Stomach (tissue), 9 donors: Measurements from ENCODE around the gene BFAR. TPM values are rescaled to one million over a fixed set of nuclear protein-coding genes. Genes with fewer than 3 reads are reported as not detected.

Source experiments
- DNase-seq, 2 donors: peaks; one replicate each; pipeline versions ENCODE4 v3.0.0 to v3.0.0-alpha.2; 2013 to 2019
- H3K27ac ChIP-seq, 5 donors: fragments of 200-600 bp in 4 of 5; sonication (generic) in 4 of 5; one replicate each; pipeline ENCODE4 v1.5.1; 2013 to 2019; ENCODE audit warnings: mild to moderate bottlenecking in 1 of 5, moderate library complexity in 1 of 5
- H3K27me3 ChIP-seq, 3 donors: fragments of 200-600 bp; sonication (generic); one replicate each; pipeline ENCODE4 v1.5.1; 2017 to 2019; ENCODE audit warnings: mixed run types in 1 of 3
- H3K36me3 ChIP-seq, 4 donors: fragments of 200-600 bp; sonication (generic); 1 replicate in 3 of 4; 2 replicates in 1 of 4; pipeline ENCODE4 v1.5.1; 2016 to 2019
- H3K4me1 ChIP-seq, 4 donors: fragments of 200-600 bp; sonication (generic); one replicate each; pipeline ENCODE4 v1.5.1; 2016 to 2019
- H3K4me3 ChIP-seq, 4 donors: fragments of 200-600 bp; sonication (generic) in 3 of 4; one replicate each; pipeline ENCODE4 v1.5.1; 2016 to 2019; ENCODE audit warnings: mild to moderate bottlenecking in 1 of 4
- H3K9me3 ChIP-seq, 4 donors: fragments of 200-600 bp; sonication (generic); one replicate each; pipeline ENCODE4 v1.5.1; 2016 to 2019
- EP300 ChIP-seq: sonication (generic); formaldehyde crosslinking; IDR thresholded peaks from one replicate; pipeline ENCODE4 v1.6.1; 2017; ENCODE audit warnings: antibody characterized with exemption
- POLR2A ChIP-seq, 4 donors: fragments of 450-650 bp; IDR thresholded peaks; one replicate each; pipeline ENCODE4 v1.6.1; 2016; ENCODE audit warnings: antibody characterized with exemption in 4 of 4, control low read depth in 2 of 4, mild to moderate bottlenecking in 1 of 4, moderate library complexity in 1 of 4
- POLR2AphosphoS5 ChIP-seq, 3 donors: sonication (generic); formaldehyde crosslinking; IDR thresholded peaks; one replicate each; pipeline ENCODE4 v1.6.1; 2016; ENCODE audit warnings: antibody characterized with exemption in 3 of 3
- WGBS, 5 donors: extraction: QIAGEN DNeasy Blood & Tissue Kit in 3 of 5; methylation state at CpG; one replicate each; pipeline versions ENCODE4 v1.1.5 to v1.1.7; 2013 to 2018; 5-methylcytosine and 5-hydroxymethylcytosine counted together
- intact Hi-C: fragments of 100-400 bp; cut with DNase I; formaldehyde crosslinking; loops from one replicate; pipeline ENCODE4 v1.15.1; 2023; ENCODE audit warnings: low total_unique reads
- polyA plus RNA-seq, 3 donors: library from polyadenylated mRNA; stranded (reverse); fragments of 200-250 nt; gene quantifications; one replicate each; pipeline ENCODE4 v1.2.3, GENCODE V29; 2013
- total RNA-seq, 5 donors: library from RNA; depleted of rRNA; stranded (reverse); fragments of >200 nt; gene quantifications; one replicate each; pipeline versions ENCODE4 v1.1.0 to v1.2.3, GENCODE V29; 2014 to 2016
- TF ChIP-seq, protein P1 (sequence below), 7 experiments: fragments of 450-650 bp in 4 of 7; fragments of 200-600 bp in 3 of 7; sonication (generic) in 3 of 7; IDR thresholded peaks; one replicate each; pipeline ENCODE4 v1.5.1; 2016 to 2019; ENCODE audit warnings: antibody characterized with exemption in 7 of 7, control low read depth in 2 of 7, mild to moderate bottlenecking in 1 of 7
- donor health status: healthy with polysubstance abuse.
- donor health status: Bipolar disorder and iron deficiency.
- donor health status: healthy.

Gene BFAR
- total and polyA plus RNA-seq, 8 donors: 18.2 to 113 (median 44.0) TPM

DNA sequence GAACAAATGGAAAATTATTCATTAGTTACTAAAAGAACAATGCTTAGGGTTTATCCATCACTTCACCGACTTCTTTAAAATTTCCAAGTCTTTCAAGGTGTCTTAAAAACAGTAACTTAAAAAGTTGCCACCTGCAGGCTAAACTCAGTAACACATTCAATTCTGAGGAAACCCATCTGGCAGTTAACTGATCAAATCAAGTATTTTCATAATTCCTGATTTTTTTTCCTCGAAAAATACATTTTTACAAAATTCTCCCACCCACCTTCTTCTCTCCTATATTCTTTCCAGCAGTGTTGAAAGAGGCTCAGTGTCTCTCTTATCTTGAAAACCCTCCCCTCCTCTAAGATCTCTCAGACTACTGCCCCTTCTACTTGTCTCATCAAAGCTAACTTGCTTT, 32.6 kb upstream of the BFAR start:
- DNase-seq: peak in 1 of 2 donors; percentile 45
- H3K27me3 ChIP-seq: no peaks in the 10 kb centered on the region

DNA sequence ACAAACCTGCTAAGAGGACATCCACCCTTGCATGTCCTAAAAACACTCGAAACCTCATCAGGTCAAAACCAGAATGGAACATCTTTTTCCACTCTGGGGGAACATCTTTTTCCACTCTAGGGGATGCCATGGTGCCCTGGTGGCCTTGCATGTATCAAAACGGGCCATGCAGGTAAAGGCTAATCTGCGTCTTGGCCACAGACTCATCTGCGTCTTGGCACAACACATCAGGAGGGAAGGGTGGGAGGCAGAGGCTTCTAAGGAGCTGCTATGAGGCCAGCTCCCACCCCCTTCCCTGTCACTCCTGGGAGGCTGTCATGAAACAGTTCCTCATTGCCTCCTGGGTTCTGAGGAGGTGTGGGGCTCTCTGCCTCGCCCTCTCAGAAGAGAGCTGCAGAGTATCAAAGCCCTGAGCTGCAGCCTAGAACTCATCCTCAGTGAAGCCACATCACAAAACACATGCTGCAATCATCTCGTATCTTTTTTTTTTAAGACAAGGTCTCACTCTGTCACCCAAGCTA, 30.2 kb upstream of the BFAR start:
- Histone ChIP-seq H3K27me3 (no peaks in the 10 kb centered on the region), H3K9me3 (no peaks in the 10 kb centered on the region), H3K4me1 (no peaks in the 10 kb centered on the region), H3K36me3 (peaks cover 51 to 100% (median 98%) of the 10 kb centered on the region in 4 donors), H3K27ac (no peak overlapping the region), H3K4me3 (no peak overlapping the region)
- no peak for DNase-seq
- TF ChIP-seq EP300: no peak
- no peak for TF ChIP-seq POLR2AphosphoS5 (IDR thresholded peaks at IDR 0.05)
- no peak for TF ChIP-seq POLR2A (IDR thresholded peaks at IDR 0.05)
- TF ChIP-seq, protein P1, sequence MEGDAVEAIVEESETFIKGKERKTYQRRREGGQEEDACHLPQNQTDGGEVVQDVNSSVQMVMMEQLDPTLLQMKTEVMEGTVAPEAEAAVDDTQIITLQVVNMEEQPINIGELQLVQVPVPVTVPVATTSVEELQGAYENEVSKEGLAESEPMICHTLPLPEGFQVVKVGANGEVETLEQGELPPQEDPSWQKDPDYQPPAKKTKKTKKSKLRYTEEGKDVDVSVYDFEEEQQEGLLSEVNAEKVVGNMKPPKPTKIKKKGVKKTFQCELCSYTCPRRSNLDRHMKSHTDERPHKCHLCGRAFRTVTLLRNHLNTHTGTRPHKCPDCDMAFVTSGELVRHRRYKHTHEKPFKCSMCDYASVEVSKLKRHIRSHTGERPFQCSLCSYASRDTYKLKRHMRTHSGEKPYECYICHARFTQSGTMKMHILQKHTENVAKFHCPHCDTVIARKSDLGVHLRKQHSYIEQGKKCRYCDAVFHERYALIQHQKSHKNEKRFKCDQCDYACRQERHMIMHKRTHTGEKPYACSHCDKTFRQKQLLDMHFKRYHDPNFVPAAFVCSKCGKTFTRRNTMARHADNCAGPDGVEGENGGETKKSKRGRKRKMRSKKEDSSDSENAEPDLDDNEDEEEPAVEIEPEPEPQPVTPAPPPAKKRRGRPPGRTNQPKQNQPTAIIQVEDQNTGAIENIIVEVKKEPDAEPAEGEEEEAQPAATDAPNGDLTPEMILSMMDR (IDR thresholded peaks at IDR 0.05): no peak
- whole genome bisulfite sequencing, 5 donors: 82 to 93% (median 89%) methylated on average over 6 of the region's 6 CpGs
- intact Hi-C loops: no loop called here

More for the DNA sequence above, 32.6 kb upstream of the BFAR start:
- peaks cover 34 to 100% (median 98%) of the 10 kb centered on the region in 4 donors for H3K36me3 ChIP-seq
- TF ChIP-seq POLR2A (IDR thresholded peaks at IDR 0.05): no peak
- no peak for TF ChIP-seq POLR2AphosphoS5 (IDR thresholded peaks at IDR 0.05)
- TF ChIP-seq EP300: no peak
- TF ChIP-seq, protein P1 (IDR thresholded peaks at IDR 0.05): peak in 4 of 7 experiments; percentile 34 to 47 (median 40)
- no peak overlapping the region for H3K4me3 ChIP-seq
- 38 to 51% (median 44%) methylated on average over 2 of the region's 2 CpGs for WGBS, 5 donors
- no peaks in the 10 kb centered on the region for H3K9me3 ChIP-seq
- H3K4me1 ChIP-seq: no peaks in the 10 kb centered on the region
- intact Hi-C loops: no loop called here
- no peak overlapping the region for H3K27ac ChIP-seq

DNA sequence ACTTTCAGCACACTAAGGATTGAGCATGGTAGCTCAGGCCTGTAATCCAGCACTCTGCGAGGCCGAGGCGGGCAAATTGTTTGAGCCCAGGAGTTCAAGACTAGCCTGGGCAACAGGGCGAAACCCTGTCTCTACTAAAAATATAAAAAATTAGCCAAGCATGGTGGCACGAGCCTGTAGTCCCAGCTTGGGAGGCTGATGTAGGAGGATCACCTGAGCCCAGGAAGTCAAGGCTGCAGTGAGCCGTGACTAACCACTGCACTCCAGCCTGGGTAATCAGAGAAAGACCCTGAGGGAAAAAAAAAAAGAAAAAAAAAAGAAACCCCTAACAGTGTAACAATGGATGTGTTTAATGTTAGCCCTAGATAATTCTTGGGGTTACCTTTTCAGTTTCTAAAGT, 26.6 kb upstream of the BFAR start:
- H3K9me3 ChIP-seq: no peaks in the 10 kb centered on the region
- H3K4me1 ChIP-seq: no peaks in the 10 kb centered on the region
- peaks cover 73 to 100% (median 99%) of the 10 kb centered on the region in 4 donors for H3K36me3 ChIP-seq
- no peak overlapping the region for H3K4me3 ChIP-seq
- intact Hi-C loops: no loop called here
- TF ChIP-seq POLR2AphosphoS5 (IDR thresholded peaks at IDR 0.05) (no peak), POLR2A (IDR thresholded peaks at IDR 0.05) (no peak), EP300 (no peak)
- TF ChIP-seq, protein P1 (IDR thresholded peaks at IDR 0.05): no peak
- no peak for DNase-seq
- H3K27ac ChIP-seq: no peak overlapping the region
- H3K27me3 ChIP-seq: no peaks in the 10 kb centered on the region
- WGBS, 5 donors: 83 to 96% (median 91%) methylated on average over 6 of the region's 6 CpGs

DNA sequence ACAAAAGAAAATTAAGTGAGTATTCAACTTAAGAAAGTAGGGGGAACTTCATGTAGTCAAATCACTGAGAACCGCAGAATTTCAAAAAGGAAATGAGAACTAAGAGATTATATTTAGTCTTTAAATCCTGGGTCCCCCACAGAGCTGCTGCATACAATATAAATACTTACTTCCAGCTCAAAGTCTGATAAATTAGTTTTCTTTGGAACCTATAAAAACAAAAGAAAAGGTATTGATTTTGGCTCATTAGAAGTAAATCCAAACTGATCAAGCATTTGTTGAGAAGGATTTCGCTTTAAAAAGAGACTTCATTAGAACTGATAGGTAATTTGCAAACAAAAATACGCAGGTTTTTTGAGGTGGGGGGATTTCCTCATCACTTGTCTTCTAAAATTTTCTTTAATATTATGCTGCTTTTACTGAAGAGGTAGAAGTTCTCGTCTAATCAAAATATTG, 24.6 kb upstream of the BFAR start:
- Histone ChIP-seq H3K9me3 (no peaks in the 10 kb centered on the region), H3K36me3 (peaks cover 74 to 100% (median 99%) of the 10 kb centered on the region in 4 donors), H3K27me3 (no peaks in the 10 kb centered on the region), H3K4me3 (no peak overlapping the region), H3K4me1 (no peaks in the 10 kb centered on the region), H3K27ac (no peak overlapping the region)
- TF ChIP-seq POLR2A (IDR thresholded peaks at IDR 0.05): no peak
- no peak for TF ChIP-seq EP300
- TF ChIP-seq POLR2AphosphoS5 (IDR thresholded peaks at IDR 0.05): no peak
- TF ChIP-seq, protein P1 (IDR thresholded peaks at IDR 0.05): no peak
- WGBS, 5 donors: 87 to 93% (median 89%) methylated on average over 4 of the region's 4 CpGs
- intact Hi-C loops: no loop called here
- no peak for DNase-seq
